ENCODE data around the gene TRIB2. TPM values are rescaled to one million over a fixed set of nuclear protein-coding genes. Genes with fewer than 3 reads are reported as not detected.
A peak's percentile ranks its signal among the peaks of the same experiment; 100 is the strongest.

Gene TRIB2
- total RNA-seq, 8 experiments from 2014 or later: 10.4 to 112 (median 99.3) TPM

GRCh38 chr2:12704378-12704777 is 12.4 kb upstream of the TRIB2 start:
- Histone ChIP-seq H3K4me1 (replicated peaks in 1 of 2) (peaks cover 15 to 21% of the 10 kb centered on the region in 2 donors), H3K4me3 (no peak overlapping the region), H3K27ac (no peak overlapping the region)
- in situ Hi-C loops (cut with MboI; ENCODE audit: low pct_unique_long_range_greater_than_20kb in 2 of 9, low sequenced_read_pairs in 9 of 9, unreplicated experiment in 9 of 9): loop anchor here in 7 of 9 experiments (10.0 to 25.0 kb wide), 4 partner anchors 150 to 867 kb away; no protein-coding TSS in a partner anchor
- ATAC-seq (replicated peaks in 6 of 8): peak in 1 of 8 experiments; percentile 10

GRCh38 chr2:12705230-12705629 is 11.5 kb upstream of the TRIB2 start:
- WGBS, 10 experiments: 57 to 100% (median 100%) methylated on average over 1 of the region's 1 CpG; no CpG with 5 or more reads in 3 of the 10 experiments
- no peak overlapping the region for H3K4me3 ChIP-seq
- in situ Hi-C loops (cut with MboI; ENCODE audit: low pct_unique_long_range_greater_than_20kb in 2 of 9, low sequenced_read_pairs in 9 of 9, unreplicated experiment in 9 of 9): loop anchor here in 7 of 9 experiments (10.0 to 25.0 kb wide), 4 partner anchors 150 to 868 kb away; no protein-coding TSS in a partner anchor
- H3K4me1 ChIP-seq (replicated peaks in 1 of 2): peaks cover 15 to 21% of the 10 kb centered on the region in 2 donors
- no peak overlapping the region for H3K27ac ChIP-seq
- no peak for ATAC-seq (replicated peaks in 6 of 8)

GRCh38 chr2:12705742-12706141 is 11.0 kb upstream of the TRIB2 start:
- H3K4me3 ChIP-seq: no peak overlapping the region
- H3K4me1 ChIP-seq (replicated peaks in 1 of 2): peaks cover 15 to 21% of the 10 kb centered on the region in 2 donors
- ATAC-seq (replicated peaks in 6 of 8): no peak
- no peak overlapping the region for H3K27ac ChIP-seq
- 75 to 100% (median 100%) methylated on average over 1 to 2 of the region's 2 CpGs; no CpG with 5 or more reads in 1 of the 10 experiments for WGBS, 10 experiments
- in situ Hi-C loops (cut with MboI; ENCODE audit: low pct_unique_long_range_greater_than_20kb in 2 of 9, low sequenced_read_pairs in 9 of 9, unreplicated experiment in 9 of 9): loop anchor here in 7 of 9 experiments (10.0 to 25.0 kb wide), 4 partner anchors 151 to 868 kb away; no protein-coding TSS in a partner anchor

GRCh38 chr2:12708508-12709206 is 8.1 kb upstream of the TRIB2 start:
- in situ Hi-C loops (cut with MboI; ENCODE audit: low pct_unique_long_range_greater_than_20kb in 2 of 9, low sequenced_read_pairs in 9 of 9, unreplicated experiment in 9 of 9): loop anchor here in 7 of 9 experiments (10.0 to 25.0 kb wide), 4 partner anchors 154 to 871 kb away; no protein-coding TSS in a partner anchor
- 74 to 100% (median 90%) methylated on average over 1 to 7 of the region's 8 CpGs; no CpG with 5 or more reads in 1 of the 10 experiments for WGBS, 10 experiments
- ATAC-seq (replicated peaks in 6 of 8): no peak
- H3K27ac ChIP-seq: no peak overlapping the region
- peaks cover 1 to 10% of the 10 kb centered on the region in 2 donors for H3K4me1 ChIP-seq (replicated peaks in 1 of 2)
- no peak overlapping the region for H3K4me3 ChIP-seq

- in situ Hi-C loops (cut with MboI; ENCODE audit: low pct_unique_long_range_greater_than_20kb in 2 of 9, low sequenced_read_pairs in 9 of 9, unreplicated experiment in 9 of 9): loop anchor here in 7 of 9 experiments (10.0 to 25.0 kb wide), 4 partner anchors 154 to 872 kb away; no protein-coding TSS in a partner anchor
- H3K4me3 ChIP-seq: no peak overlapping the region
- no peak for ATAC-seq (replicated peaks in 6 of 8)
Observed at GRCh38 chr2:12709207-12709522, 7.6 kb upstream of the TRIB2 start.

GRCh38 chr2:12710301-12710700 is 6.4 kb upstream of the TRIB2 start:
- Histone ChIP-seq H3K27ac (no peak overlapping the region), H3K4me3 (no peak overlapping the region), H3K4me1 (replicated peaks in 1 of 2) (peaks cover 10 to 12% of the 10 kb centered on the region in 2 donors)
- 57 to 100% (median 87%) methylated on average over 1 to 4 of the region's 4 CpGs; no CpG with 5 or more reads in 1 of the 10 experiments for WGBS, 10 experiments
- in situ Hi-C loops (cut with MboI; ENCODE audit: low pct_unique_long_range_greater_than_20kb in 2 of 9, low sequenced_read_pairs in 9 of 9, unreplicated experiment in 9 of 9): loop anchor here in 8 of 9 experiments (10.0 to 25.0 kb wide), 6 partner anchors 286 to 876 kb away; no protein-coding TSS in a partner anchor
- peak in 1 of 8 experiments; percentile 38 for ATAC-seq (replicated peaks in 6 of 8)

More at GRCh38 chr2:12709207-12709522, 7.6 kb upstream of the TRIB2 start:
- Histone ChIP-seq H3K4me1 (replicated peaks in 1 of 2) (peaks cover under 1 to 7% of the 10 kb centered on the region in 2 donors), H3K27ac (no peak overlapping the region)

GRCh38 chr2:12711339-12711738 is 5.4 kb upstream of the TRIB2 start:
- 100% methylated on average over 1 of the region's 1 CpG; no CpG with 5 or more reads in 6 of the 10 experiments for WGBS, 10 experiments
- no peak for ATAC-seq (replicated peaks in 6 of 8)
- Histone ChIP-seq H3K27ac (no peak overlapping the region), H3K4me3 (no peak overlapping the region), H3K4me1 (replicated peaks in 1 of 2) (peaks cover 14 to 16% of the 10 kb centered on the region in 2 donors)
- in situ Hi-C loops (cut with MboI; ENCODE audit: low pct_unique_long_range_greater_than_20kb in 2 of 9, low sequenced_read_pairs in 9 of 9, unreplicated experiment in 9 of 9): loop anchor here in 8 of 9 experiments (10.0 to 25.0 kb wide), 6 partner anchors 287 to 877 kb away; no protein-coding TSS in a partner anchor

- Histone ChIP-seq H3K27ac (no peak overlapping the region), H3K4me3 (no peak overlapping the region), H3K4me1 (replicated peaks in 1 of 2) (peaks cover 14 to 16% of the 10 kb centered on the region in 2 donors)
- no peak for ATAC-seq (replicated peaks in 6 of 8)
- in situ Hi-C loops (cut with MboI; ENCODE audit: low pct_unique_long_range_greater_than_20kb in 2 of 9, low sequenced_read_pairs in 9 of 9, unreplicated experiment in 9 of 9): loop anchor here in 8 of 9 experiments (10.0 to 25.0 kb wide), 6 partner anchors 288 to 878 kb away; no protein-coding TSS in a partner anchor
- 20 to 97% (median 86%) methylated on average over 1 to 8 of the region's 8 CpGs; no CpG with 5 or more reads in 2 of the 10 experiments for WGBS, 10 experiments
Observed at GRCh38 chr2:12712881-12713280, 3.9 kb upstream of the TRIB2 start.

- WGBS, 10 experiments: 7 to 90% (median 60%) methylated on average over 1 to 9 of the region's 10 CpGs; no CpG with 5 or more reads in 1 of the 10 experiments
- Histone ChIP-seq H3K4me3 (peak overlapping the region in 1 of 5 donors; percentile 78), H3K4me1 (replicated peaks in 1 of 2) (peaks cover 14 to 16% of the 10 kb centered on the region in 2 donors), H3K27ac (no peak overlapping the region)
- in situ Hi-C loops (cut with MboI; ENCODE audit: low pct_unique_long_range_greater_than_20kb in 2 of 9, low sequenced_read_pairs in 9 of 9, unreplicated experiment in 9 of 9): loop anchor here in 8 of 9 experiments (10.0 to 25.0 kb wide), 6 partner anchors 290 to 880 kb away; no protein-coding TSS in a partner anchor
- peak in 3 of 8 experiments; percentile 1 to 13 (median 2) for ATAC-seq (replicated peaks in 6 of 8)
Observed at GRCh38 chr2:12714391-12715221, 2.1 kb upstream of the TRIB2 start.

- Histone ChIP-seq H3K4me3 (peak overlapping the region; percentile 53 to 90 (median 81)), H3K4me1 (replicated peaks in 1 of 2) (peaks cover 14 to 16% of the 10 kb centered on the region in 2 donors), H3K27ac (no peak overlapping the region)
- in situ Hi-C loops (cut with MboI; ENCODE audit: low pct_unique_long_range_greater_than_20kb in 2 of 9, low sequenced_read_pairs in 9 of 9, unreplicated experiment in 9 of 9): loop anchor here in 8 of 9 experiments (10.0 to 25.0 kb wide), 6 partner anchors 291 to 881 kb away; no protein-coding TSS in a partner anchor
- no peak for ATAC-seq (replicated peaks in 6 of 8)
- 54 to 100% (median 71%) methylated on average over 1 to 10 of the region's 14 CpGs; no CpG with 5 or more reads in 2 of the 10 experiments for WGBS, 10 experiments
Observed at GRCh38 chr2:12715258-12716031, 1.3 kb upstream of the TRIB2 start.

- Histone ChIP-seq H3K4me1 (replicated peaks in 1 of 2) (peaks cover 14 to 16% of the 10 kb centered on the region in 2 donors), H3K27ac (peak overlapping the region; percentile 75 to 93), H3K4me3 (peak overlapping the region; percentile 53 to 90 (median 81))
- WGBS, 10 experiments: 0% methylated on average over 1 of the region's 3 CpGs; no CpG with 5 or more reads in 9 of the 10 experiments
- ATAC-seq (replicated peaks in 6 of 8): peak in 6 of 8 experiments; percentile 2 to 22 (median 10)
- in situ Hi-C loops (cut with MboI; ENCODE audit: low pct_unique_long_range_greater_than_20kb in 2 of 9, low sequenced_read_pairs in 9 of 9, unreplicated experiment in 9 of 9): loop anchor here in 8 of 9 experiments (10.0 to 25.0 kb wide), 6 partner anchors 291 to 881 kb away; no protein-coding TSS in a partner anchor
Observed at GRCh38 chr2:12716032-12716281, 779 bp upstream of the TRIB2 start.

Measured in motor neuron (in vitro differentiated cells).